Stimulated activated CD8-positive, alpha-beta memory T cell treated with anti-CD3 and anti-CD28 coated beads, Interleukin-12 subunit alpha, Interleukin-12 subunit beta, amount 100 ng/mL, for 24 hours (primary cell): ENCODE results near the gene ADAMTS6.
A peak's percentile ranks its signal among the peaks of the same experiment; 100 is the strongest.
"Not testable (repeated sequence)": the region's sequence is repeated elsewhere in the genome, so short reads cannot be mapped to it uniquely, and the experiment has no call there.

Source experiments
- DNase-seq: peaks from one replicate; pipeline ENCODE4 v3.0.0-alpha.2; 2020; ENCODE audit errors: extremely low read depth

The ADAMTS6 gene

GRCh38 chr5:65481635-65482295 is at the start of gene ADAMTS6:
TSS of gene ADAMTS6 (minus strand) at chr5:65481920. CDS start at chr5:65473673, 8,247 bp downstream.
- DNase-seq, result peak; percentile 55

DNA sequence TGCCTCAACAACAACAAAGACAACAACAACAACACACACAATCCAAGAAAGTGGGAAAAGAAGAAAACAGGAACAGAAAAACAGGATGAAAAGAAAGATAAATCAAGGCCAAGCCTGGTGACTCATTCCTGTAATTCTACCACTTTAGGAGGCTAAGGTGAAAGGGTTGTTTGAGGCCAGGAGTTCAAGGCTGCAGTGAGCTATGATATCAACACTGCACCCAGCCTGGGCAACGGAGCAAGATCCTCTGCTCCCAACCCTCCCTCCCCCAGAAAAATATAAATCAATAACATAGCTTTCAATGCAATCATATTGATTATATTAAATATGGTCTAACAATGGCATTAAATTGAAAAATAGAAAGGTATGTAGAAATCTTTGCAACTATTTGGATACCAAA is 49.2 kb upstream of the ADAMTS6 start:
- DNase-seq, result no peak

DNA sequence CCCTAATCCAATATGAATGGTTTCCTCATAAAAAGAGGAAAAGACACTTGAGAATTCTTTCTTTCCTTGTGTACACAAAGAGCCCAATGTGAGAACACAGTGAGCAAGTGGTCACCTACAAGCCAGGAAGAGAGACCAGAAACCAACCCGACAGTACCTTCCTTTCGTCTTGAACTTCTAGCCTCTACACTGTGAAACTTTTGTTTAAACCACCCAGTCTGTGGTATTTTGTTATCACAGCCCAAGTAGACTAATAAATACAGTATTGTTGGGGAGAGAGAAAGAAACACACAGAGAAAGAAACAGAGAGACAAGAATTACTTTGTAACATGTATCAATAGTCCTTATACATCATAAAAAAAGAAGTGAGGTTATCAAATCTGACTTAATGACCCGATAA is 44.0 kb upstream of the ADAMTS6 start:
- no peak for DNase-seq

DNA sequence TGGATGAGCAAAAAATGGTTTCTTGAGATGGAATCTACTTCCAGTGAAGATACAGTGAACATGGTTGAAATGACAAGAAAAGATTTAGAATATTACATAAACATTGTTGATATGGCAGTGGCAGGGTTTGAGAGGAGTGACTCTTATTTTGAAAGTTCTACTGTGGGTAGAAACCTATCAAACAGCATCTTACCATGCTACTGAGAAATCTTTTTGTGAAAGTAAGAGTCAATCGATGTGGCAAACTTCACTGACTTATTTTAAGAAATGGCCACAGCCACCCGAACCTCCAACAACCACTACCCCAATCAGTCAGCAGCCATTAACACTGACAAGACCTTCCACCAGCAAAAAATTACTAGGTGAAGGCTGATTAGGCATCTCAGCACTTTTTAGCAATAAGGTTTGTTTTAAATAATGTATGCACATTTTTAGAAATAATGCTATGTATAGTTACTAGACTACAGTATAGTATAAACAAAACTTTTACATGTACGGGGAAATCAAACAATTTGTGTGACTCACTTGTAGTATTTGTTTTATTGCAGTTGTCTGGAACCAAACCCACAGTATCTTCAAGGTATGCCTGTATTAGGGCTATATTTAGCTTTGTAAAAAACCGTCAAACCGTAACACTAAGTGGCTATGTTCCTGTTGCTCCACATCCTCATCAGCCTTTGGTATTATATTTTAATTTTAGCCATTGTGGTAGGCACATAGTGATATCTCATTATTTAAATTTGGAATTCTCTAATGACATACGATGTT is 30.6 kb upstream of the ADAMTS6 start:
- no peak for DNase-seq

- no peak for DNase-seq
Observed at GRCh38 chr5:65508978-65509377, 27.3 kb upstream of the ADAMTS6 start.

- DNase-seq, result no peak
Observed at GRCh38 chr5:65506961-65507360, 25.2 kb upstream of the ADAMTS6 start.

DNA sequence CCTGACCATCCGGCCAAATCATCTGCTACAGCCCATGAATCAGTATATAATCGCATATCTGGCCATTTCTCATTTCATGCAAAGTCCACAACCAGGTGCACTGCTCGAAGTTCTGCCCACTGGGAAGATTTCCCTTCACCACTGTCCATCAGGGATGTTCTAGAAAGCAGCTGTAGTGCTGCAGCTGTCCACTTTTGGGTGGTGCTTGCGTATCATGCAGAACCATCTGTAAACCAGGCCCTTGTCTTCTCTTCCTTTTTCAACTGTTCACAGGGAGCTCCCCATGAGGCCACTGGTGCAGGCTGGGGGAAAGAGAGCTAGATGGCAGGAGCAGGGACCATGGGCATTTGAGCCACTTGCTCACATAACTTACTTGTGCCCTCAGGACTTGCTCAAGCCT is 7.4 kb upstream of the ADAMTS6 start:
- DNase-seq, result no peak

GRCh38 chr5:65488038-65488687 is 6.4 kb upstream of the ADAMTS6 start:
- not testable (repeated sequence) for DNase-seq

DNA sequence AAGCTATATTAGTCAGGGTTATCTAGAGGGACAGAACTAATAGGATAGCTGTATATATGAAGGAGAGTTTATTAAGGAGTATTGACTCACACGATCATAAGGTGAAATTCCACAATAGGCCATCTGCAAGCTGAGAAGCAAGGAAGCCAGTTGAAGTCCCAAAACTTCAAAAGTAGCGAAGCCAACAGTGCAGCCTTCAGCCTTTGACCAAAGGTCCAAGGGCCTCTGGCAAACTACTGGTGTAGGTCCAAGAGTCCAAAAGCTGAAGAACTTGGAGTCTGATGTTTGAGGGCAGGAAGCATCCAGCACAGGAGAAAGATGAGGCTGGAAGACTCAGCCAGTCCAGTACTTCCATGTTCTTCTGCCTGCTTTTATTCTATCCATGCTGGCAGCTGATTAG is 5.1 kb upstream of the ADAMTS6 start:
- not testable (repeated sequence) for DNase-seq

DNA sequence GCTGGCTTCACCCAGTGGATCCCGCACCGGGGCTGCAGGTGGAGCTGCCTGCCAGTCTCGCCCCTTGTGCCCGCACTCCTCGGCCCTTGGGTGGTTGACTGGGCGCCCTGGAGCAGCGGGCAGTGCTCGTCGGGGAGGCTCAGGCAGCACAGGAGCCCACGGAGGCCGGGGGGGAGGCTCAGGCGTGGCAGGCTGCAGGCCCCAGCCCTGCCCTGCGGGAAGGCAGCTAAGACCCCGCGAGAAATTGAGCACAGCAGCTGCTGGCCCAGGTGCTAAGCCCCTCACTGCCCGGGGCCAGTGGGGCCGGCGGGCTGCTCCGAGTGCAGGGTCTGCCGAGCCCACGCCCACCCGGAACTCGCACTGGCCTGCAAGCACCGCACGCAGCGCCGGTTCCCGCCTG is 3.7 kb upstream of the ADAMTS6 start:
- no peak for DNase-seq

- DNase-seq, result no peak
Observed at GRCh38 chr5:65483546-65484346, 2.0 kb upstream of the ADAMTS6 start.

DNA sequence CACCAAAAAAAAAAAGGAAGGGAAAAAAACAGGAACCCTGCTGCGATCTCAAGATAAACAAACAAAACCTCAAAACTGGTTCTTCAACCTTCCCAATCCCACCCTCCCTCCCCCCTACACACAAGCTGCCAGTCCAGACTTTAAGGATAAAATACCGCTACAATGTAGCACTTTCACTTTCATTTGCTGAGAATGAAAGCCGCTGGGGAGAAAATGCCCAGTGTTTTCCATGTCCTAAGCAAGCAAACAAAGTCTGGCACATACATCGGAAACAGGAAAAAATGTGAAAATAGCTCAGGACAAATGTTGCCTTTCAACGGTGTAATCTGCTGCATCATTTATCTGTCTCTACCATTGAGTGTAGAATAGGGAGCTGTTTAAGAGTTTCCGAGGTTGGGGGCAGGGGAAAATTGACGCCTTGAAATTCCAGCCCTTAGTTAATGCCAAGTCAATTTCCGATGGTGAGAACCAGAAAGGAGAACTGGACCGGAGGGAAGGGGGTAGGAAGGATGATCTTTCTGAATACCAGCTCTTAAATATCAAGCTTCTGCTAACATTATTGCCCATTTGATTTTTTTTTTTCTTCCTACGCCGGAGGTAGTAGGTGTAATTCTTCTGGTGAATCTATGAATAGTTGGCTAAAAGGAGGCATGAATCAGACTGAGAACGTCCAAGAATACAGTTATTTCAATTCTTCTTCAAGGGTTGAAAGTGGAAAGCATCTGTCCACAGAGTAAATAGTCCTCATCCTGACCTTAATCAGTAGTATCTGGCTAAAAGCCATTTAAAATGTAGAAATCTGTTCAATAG is 1.2 kb upstream of the ADAMTS6 start:
- no peak for DNase-seq

DNA sequence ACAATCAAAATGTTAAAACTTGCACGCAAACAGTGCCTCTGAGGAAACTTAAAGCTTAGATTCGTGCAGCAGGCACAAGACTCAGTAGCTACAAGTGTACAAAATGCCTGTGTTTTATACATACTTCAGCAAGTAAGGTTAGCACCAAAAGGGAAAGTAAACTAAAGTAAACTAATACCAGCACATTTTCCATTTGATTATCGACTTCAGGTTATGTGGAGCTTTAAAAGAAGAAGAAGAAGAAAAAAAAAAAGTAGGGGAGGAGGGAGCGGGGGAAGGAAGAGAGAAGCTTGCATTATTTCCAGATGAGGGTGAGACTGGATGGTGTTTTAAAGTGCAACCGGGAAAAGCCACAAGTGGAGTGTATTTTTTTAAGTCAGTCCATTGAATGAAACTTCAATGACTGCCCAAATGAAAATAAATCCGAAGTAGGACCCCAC is 596 bp upstream of the ADAMTS6 start:
- no peak for DNase-seq

- DNase-seq, result no peak
Observed at GRCh38 chr5:65481171-65481581, 544 bp downstream of the ADAMTS6 start.

- DNase-seq, result no peak
Observed at GRCh38 chr5:65480306-65480865, 1.3 kb downstream of the ADAMTS6 start.

- DNase-seq, result no peak
Observed at GRCh38 chr5:65479527-65479926, 2.2 kb downstream of the ADAMTS6 start.

DNA sequence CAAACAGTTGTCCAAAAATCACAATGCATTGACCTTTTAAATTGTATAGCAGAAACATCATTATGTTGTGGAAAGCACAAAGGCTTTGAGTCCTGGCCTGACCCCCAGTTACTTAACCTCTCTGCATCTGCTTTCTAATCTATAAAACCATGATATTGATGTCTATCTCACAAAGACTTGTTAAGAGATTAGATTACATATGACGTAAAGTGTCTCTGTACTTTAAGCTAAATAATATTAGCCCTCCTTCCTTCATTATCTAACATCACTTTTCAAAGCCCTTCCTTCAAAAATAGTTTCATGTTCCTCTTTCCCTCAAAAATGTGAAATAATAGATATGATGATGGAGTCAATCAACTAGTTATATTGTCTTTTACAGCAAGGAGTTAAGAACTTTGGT is 3.4 kb downstream of the ADAMTS6 start:
- no peak for DNase-seq

- DNase-seq, result no peak
Observed at GRCh38 chr5:65475895-65476294, 5.8 kb downstream of the ADAMTS6 start.

DNA sequence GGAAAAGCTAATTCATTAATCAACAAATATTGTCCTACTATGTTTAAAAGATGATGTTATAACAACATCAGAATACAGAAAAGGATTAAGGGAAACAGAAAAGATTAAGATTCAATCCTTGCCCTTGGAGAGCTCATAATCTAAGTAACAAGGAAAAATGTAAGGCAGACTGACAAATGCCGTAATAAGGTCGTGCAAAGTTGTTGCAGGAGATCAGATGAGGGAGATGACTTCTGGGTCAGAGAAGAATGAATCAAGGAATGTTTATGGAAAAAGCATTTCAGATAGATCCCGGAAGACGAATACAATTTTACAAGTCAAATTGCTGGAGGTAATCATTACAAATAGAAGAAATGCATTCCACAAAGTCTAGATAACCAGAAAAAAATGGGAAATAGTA is 6.4 kb downstream of the ADAMTS6 start:
- no peak for DNase-seq

DNA sequence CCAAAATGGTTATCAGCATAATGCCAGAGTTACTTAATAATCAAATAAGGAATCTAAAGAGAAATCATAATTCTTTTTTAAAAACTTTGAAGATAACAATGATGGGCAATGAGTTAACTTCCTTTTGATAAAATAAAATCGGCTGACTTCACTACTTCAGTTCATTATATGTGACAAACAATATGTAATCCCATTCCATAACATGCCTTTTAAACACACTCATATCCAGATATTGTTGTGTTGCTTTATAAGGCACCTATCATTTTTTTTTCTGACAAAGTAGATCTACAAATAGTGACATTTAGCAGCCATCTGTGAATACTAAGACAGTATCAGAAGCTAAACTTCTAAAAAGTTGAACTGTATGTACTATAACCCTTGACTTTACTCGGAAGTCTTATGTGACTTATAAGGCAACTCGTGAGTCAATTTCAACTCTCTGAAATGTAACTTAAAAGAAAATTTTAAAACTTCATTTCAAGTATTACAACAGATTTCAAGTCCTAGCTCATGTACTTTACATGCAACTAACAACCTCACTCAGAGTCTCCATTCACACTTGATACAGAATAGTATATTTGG is 7.5 kb downstream of the ADAMTS6 start:
- DNase-seq, result no peak
